ENCODE measurements around the gene CSNK1G1.

- no peak for TF ChIP-seq CTCF (IDR thresholded peaks at IDR 0.05)
- TF ChIP-seq POLR2A (IDR thresholded peaks at IDR 0.05): no peak
These were observed 230.0 kb downstream of the CSNK1G1 start for GRCh38 chr15:64125978-64126377.
